Activated CD4-positive, alpha-beta T cell treated with anti-CD3 and anti-CD28 coated beads for 48 hours (primary cell): Measurements from ENCODE around the gene PROK2.
A peak's percentile ranks its signal among the peaks of the same experiment; 100 is the strongest.

Experiments
- DNase-seq: peaks from one replicate; pipeline ENCODE4 v3.0.0-alpha.2; 2020

Gene PROK2

GRCh38 chr3:71784914-71785531 is at the start of gene PROK2:
Gene PROK2, minus strand, starts transcription at chr3:71785148. Its CDS starts 96 bp downstream, at chr3:71785052.
- peak; percentile 56 for DNase-seq

GRCh38 chr3:71831599-71831998 is 46.7 kb upstream of the PROK2 start:
- no peak for DNase-seq

- DNase-seq: no peak
These were observed 40.8 kb upstream of the PROK2 start for GRCh38 chr3:71825551-71826283.

- no peak for DNase-seq
These were observed 36.2 kb upstream of the PROK2 start for GRCh38 chr3:71821116-71821515.

GRCh38 chr3:71817262-71817661 is 32.3 kb upstream of the PROK2 start:
- no peak for DNase-seq

- DNase-seq: no peak
These were observed 31.8 kb upstream of the PROK2 start for GRCh38 chr3:71816767-71817156.

GRCh38 chr3:71815340-71816067 is 30.6 kb upstream of the PROK2 start:
- DNase-seq: no peak

- no peak for DNase-seq
These were observed 28.8 kb upstream of the PROK2 start for GRCh38 chr3:71813704-71814103.

- no peak for DNase-seq
These were observed 28.1 kb upstream of the PROK2 start for GRCh38 chr3:71813073-71813472.

- no peak for DNase-seq
These were observed 25.1 kb upstream of the PROK2 start for GRCh38 chr3:71810056-71810455.

GRCh38 chr3:71809321-71810026 is 24.5 kb upstream of the PROK2 start:
- no peak for DNase-seq

- no peak for DNase-seq
These were observed 21.8 kb upstream of the PROK2 start for GRCh38 chr3:71806736-71807135.

GRCh38 chr3:71805691-71806090 is 20.7 kb upstream of the PROK2 start:
- no peak for DNase-seq

- no peak for DNase-seq
These were observed 20.3 kb upstream of the PROK2 start for GRCh38 chr3:71805199-71805598.

GRCh38 chr3:71803248-71803647 is 18.3 kb upstream of the PROK2 start:
- no peak for DNase-seq

GRCh38 chr3:71801986-71802385 is 17.0 kb upstream of the PROK2 start:
- no peak for DNase-seq

- DNase-seq: no peak
These were observed 15.1 kb upstream of the PROK2 start for GRCh38 chr3:71800023-71800422.

- DNase-seq: no peak
These were observed 12.5 kb upstream of the PROK2 start for GRCh38 chr3:71797455-71797854.

- no peak for DNase-seq
These were observed 11.3 kb upstream of the PROK2 start for GRCh38 chr3:71796290-71796689.

- no peak for DNase-seq
These were observed 6.7 kb upstream of the PROK2 start for GRCh38 chr3:71791634-71792033.

GRCh38 chr3:71789922-71790321 is 5.0 kb upstream of the PROK2 start:
- DNase-seq: no peak

- no peak for DNase-seq
These were observed 3.0 kb upstream of the PROK2 start for GRCh38 chr3:71787851-71788405.

GRCh38 chr3:71786551-71786950 is 1.6 kb upstream of the PROK2 start:
- DNase-seq: no peak
